Liver (tissue), 9 donors: ENCODE results near the gene ANKRD33. TPM values are rescaled to one million over a fixed set of nuclear protein-coding genes. Genes with fewer than 3 reads are reported as not detected.

Source experiments
- DNase-seq: peaks from one replicate; pipeline ENCODE4 v3.0.0-alpha.2; 2017; ENCODE audit warnings: low spot score
- H3K27ac ChIP-seq, 2 donors: one replicate each; pipeline ENCODE4 v1.7.0; 2013; ENCODE audit warnings: inconsistent platforms in 2 of 2, low read length in 2 of 2, control low read depth in 1 of 2, low read depth in 1 of 2, mild to moderate bottlenecking in 1 of 2
- H3K27me3 ChIP-seq, 4 donors: one replicate each; pipeline versions ENCODE4 v1.6.1 to v1.7.0; 2013; ENCODE audit warnings: low read length in 3 of 4, inconsistent platforms in 1 of 4, mild to moderate bottlenecking in 1 of 4, moderate library complexity in 1 of 4; ENCODE audit not compliant: control insufficient read depth in 4 of 4, insufficient read depth in 4 of 4
- H3K36me3 ChIP-seq, 4 donors: one replicate each; pipeline versions ENCODE4 v1.6.1 to v1.7.0; 2013; ENCODE audit warnings: low read length in 3 of 4, mild to moderate bottlenecking in 3 of 4, low read depth in 1 of 4, moderate library complexity in 1 of 4; ENCODE audit not compliant: control insufficient read depth in 4 of 4, insufficient read depth in 3 of 4
- H3K4me1 ChIP-seq, 4 donors: one replicate each; pipeline versions ENCODE4 v1.6.1 to v1.7.0; 2013; ENCODE audit warnings: low read length in 3 of 4, mild to moderate bottlenecking in 3 of 4, moderate library complexity in 1 of 4; ENCODE audit not compliant: control insufficient read depth in 4 of 4, insufficient read depth in 4 of 4
- H3K4me3 ChIP-seq, 3 donors: one replicate each; pipeline versions ENCODE4 v1.6.1 to v1.7.0; 2013; ENCODE audit warnings: low read length in 3 of 3, control low read depth in 1 of 3, low read depth in 1 of 3, mild to moderate bottlenecking in 1 of 3
- H3K9ac ChIP-seq, 2 donors: one replicate each; pipeline ENCODE4 v1.7.0; 2013; ENCODE audit warnings: low read length in 2 of 2, mild to moderate bottlenecking in 2 of 2, moderate library complexity in 2 of 2, control low read depth in 1 of 2, low read depth in 1 of 2
- H3K9me3 ChIP-seq, 4 donors: one replicate each; pipeline versions ENCODE4 v1.6.1 to v1.7.0; 2013; ENCODE audit warnings: low read length in 3 of 4; ENCODE audit not compliant: control insufficient read depth in 4 of 4
- FOXA1 ChIP-seq: IDR thresholded peaks from 2 replicates; pipeline ENCODE4 v1.6.1; 2016; ENCODE audit warnings: antibody characterized with exemption
- GABPA ChIP-seq, 2 donors: IDR thresholded peaks in 1 of 2; conservative IDR thresholded peaks in 1 of 2; 2 replicates each; pipeline ENCODE4 v1.6.1; 2016; ENCODE audit warnings: antibody characterized with exemption in 2 of 2, mild to moderate bottlenecking in 1 of 2, moderate library complexity in 1 of 2
- HNF4G ChIP-seq: IDR thresholded peaks from 2 replicates; pipeline ENCODE4 v1.6.1; 2016; ENCODE audit warnings: antibody characterized with exemption
- JUND ChIP-seq, 2 donors: IDR thresholded peaks; 2 replicates each; pipeline ENCODE4 v1.6.1; 2016; ENCODE audit warnings: antibody characterized with exemption in 2 of 2
- NR2F2 ChIP-seq: IDR thresholded peaks from 2 replicates; pipeline ENCODE4 v1.6.1; 2016; ENCODE audit warnings: antibody characterized with exemption
- RAD21 ChIP-seq, 2 donors: IDR thresholded peaks; 2 replicates each; pipeline ENCODE4 v1.6.1; 2016; ENCODE audit warnings: antibody characterized with exemption in 2 of 2, mild to moderate bottlenecking in 2 of 2
- REST ChIP-seq: IDR thresholded peaks from 2 replicates; pipeline ENCODE4 v1.6.1; 2016; ENCODE audit warnings: antibody characterized with exemption, mild to moderate bottlenecking
- RXRA ChIP-seq, 2 donors: IDR thresholded peaks; 2 replicates each; pipeline ENCODE4 v1.6.1; 2017 to 2018; ENCODE audit warnings: antibody characterized with exemption in 2 of 2, mild to moderate bottlenecking in 1 of 2
- SP1 ChIP-seq: IDR thresholded peaks from 2 replicates; pipeline ENCODE4 v1.6.1; 2018; ENCODE audit warnings: antibody characterized with exemption, mild to moderate bottlenecking
- TAF1 ChIP-seq: conservative IDR thresholded peaks from 2 replicates; pipeline ENCODE4 v1.6.1; 2016; ENCODE audit warnings: antibody characterized with exemption, mild to moderate bottlenecking
- WGBS: extraction: QIAGEN DNeasy Blood & Tissue Kit; methylation state at CpG from one replicate; pipeline ENCODE4 v1.1.7; 2013; 5-methylcytosine and 5-hydroxymethylcytosine counted together
- polyA plus RNA-seq, 2 donors: library from polyadenylated mRNA; stranded (reverse) in 1 of 2; unstranded in 1 of 2; fragments of 200-250 nt in 1 of 2; fragments of >200 nt in 1 of 2; fragmentation: Nextera tagmentation in 1 of 2; extraction: Ambion mirVana in 1 of 2; gene quantifications; one replicate each; pipeline versions ENCODE4 v1.2.1 to v1.2.3, GENCODE V29; 2013 to 2015
- total RNA-seq, 2 donors: library from RNA; depleted of rRNA; stranded (reverse); fragments of >200 nt; gene quantifications; one replicate each; pipeline ENCODE4 v1.2.3, GENCODE V29; 2014
- TF ChIP-seq, protein P1 (sequence below): IDR thresholded peaks from 2 replicates; pipeline ENCODE4 v1.6.1; 2016; ENCODE audit warnings: antibody characterized with exemption
- TF ChIP-seq, protein P2 (sequence below): IDR thresholded peaks from 2 replicates; pipeline ENCODE4 v1.6.1; 2016; ENCODE audit warnings: antibody characterized with exemption
- donor health status: healthy.
- donor health status: healthy.
- donor health status: healthy.
- donor health status: healthy.
- donor health status: healthy.

ANKRD33 gene
- total and polyA plus RNA-seq, 4 donors, result not detected

DNA sequence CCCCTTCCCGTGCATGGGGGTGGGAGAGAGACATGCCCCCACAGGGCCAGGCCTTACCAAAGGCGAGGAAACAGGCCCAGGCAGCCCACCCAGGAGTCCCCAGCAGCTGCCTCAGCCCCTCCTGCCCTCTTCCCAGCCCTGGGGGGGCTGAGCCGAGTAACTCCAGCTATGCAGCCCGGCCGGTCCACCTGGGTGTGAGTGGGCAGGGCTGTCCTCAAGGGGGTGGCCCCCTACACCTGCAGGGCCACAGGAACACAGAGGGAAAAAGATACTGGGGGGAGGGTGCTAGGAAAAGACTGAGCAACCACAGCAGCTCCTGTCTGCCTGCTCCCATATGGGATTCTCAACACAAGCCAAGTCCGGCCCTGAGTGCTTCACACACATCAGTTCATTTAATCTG, 46.9 kb upstream of the ANKRD33 start:
- no peaks in the 10 kb centered on the region for H3K36me3 ChIP-seq
- no peak overlapping the region for H3K4me3 ChIP-seq
- 94% methylated on average over 6 of the region's 6 CpGs for WGBS
- H3K4me1 ChIP-seq, result peaks cover 0 to 3% (median 0%) of the 10 kb centered on the region in 4 donors
- no peak for DNase-seq
- no peak overlapping the region for H3K9ac ChIP-seq
- H3K27ac ChIP-seq, result no peak overlapping the region
- H3K9me3 ChIP-seq, result no peaks in the 10 kb centered on the region
- peaks cover 0 to 7% (median 0%) of the 10 kb centered on the region in 4 donors for H3K27me3 ChIP-seq
- no peak for TF ChIP-seq REST
- TF ChIP-seq FOXA1, result no peak
- TF ChIP-seq RAD21 (IDR thresholded peaks at IDR 0.05), result no peak

DNA sequence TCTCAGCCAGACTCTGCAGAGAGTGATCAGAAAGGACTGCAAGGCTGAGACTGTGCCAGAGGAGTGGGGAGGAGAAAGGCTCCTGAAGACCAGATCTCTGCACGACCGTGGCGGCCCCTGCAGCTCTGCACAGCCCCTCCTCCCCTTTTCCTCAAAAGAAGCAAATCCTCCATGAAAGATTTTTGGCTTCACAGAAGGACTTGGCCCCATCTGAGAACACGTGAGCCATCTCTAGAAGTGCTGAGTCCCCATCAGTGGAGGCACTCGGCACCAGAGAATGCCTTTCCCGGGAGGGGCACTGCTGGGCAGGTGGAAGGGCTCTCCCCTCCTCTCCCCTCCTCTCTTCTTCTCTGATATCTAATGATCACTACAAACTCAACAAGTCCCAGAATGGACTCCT, 46.2 kb upstream of the ANKRD33 start:
- Histone ChIP-seq H3K9ac (no peak overlapping the region), H3K4me3 (no peak overlapping the region), H3K27ac (no peak overlapping the region), H3K4me1 (peaks cover 0 to 3% (median under 1%) of the 10 kb centered on the region in 4 donors), H3K27me3 (peaks cover 0 to 7% (median 0%) of the 10 kb centered on the region in 4 donors), H3K36me3 (no peaks in the 10 kb centered on the region), H3K9me3 (no peaks in the 10 kb centered on the region)
- no peak for DNase-seq
- 84% methylated on average over 6 of the region's 6 CpGs for WGBS
- TF ChIP-seq JUND (IDR thresholded peaks at IDR 0.05) (no peak), NR2F2 (no peak), HNF4G (no peak), FOXA1 (no peak), GABPA (IDR thresholded peaks at IDR 0.05 in 1 of 2, conservative IDR thresholded peaks at IDR 0.05 in 1 of 2) (no peak), REST (no peak), TAF1 (no peak), SP1 (no peak), RXRA (IDR thresholded peaks at IDR 0.05) (no peak), RAD21 (IDR thresholded peaks at IDR 0.05) (no peak)
- TF ChIP-seq, protein P1, sequence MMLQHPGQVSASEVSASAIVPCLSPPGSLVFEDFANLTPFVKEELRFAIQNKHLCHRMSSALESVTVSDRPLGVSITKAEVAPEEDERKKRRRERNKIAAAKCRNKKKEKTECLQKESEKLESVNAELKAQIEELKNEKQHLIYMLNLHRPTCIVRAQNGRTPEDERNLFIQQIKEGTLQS, result no peak

DNA sequence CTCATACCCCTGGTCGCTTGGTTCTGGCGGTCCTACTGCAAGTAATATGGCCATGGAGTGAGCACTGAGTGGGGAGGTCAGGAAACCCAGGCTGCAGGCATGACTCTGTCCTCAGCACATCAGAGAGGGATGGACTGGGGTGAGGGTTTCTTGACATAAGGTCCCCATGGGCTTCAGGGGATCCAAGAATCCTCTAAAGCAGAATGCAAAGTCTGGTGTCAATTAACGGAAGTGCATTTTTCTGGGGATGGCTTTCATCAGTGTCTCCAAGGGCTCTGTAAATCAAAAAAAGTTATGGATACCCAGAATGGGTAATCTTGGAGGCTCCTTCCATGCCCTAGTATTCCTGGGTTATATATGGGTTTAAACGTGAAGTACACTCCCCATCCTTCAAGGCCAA, 43.0 kb upstream of the ANKRD33 start:
- Histone ChIP-seq H3K4me3 (no peak overlapping the region), H3K36me3 (no peaks in the 10 kb centered on the region), H3K27ac (no peak overlapping the region), H3K9ac (no peak overlapping the region), H3K27me3 (peaks cover 0 to 7% (median 0%) of the 10 kb centered on the region in 4 donors), H3K4me1 (peaks cover 4 to 14% (median 11%) of the 10 kb centered on the region in 4 donors), H3K9me3 (no peaks in the 10 kb centered on the region)
- no peak for TF ChIP-seq FOXA1
- no peak for TF ChIP-seq RAD21 (IDR thresholded peaks at IDR 0.05)
- TF ChIP-seq, protein P2, sequence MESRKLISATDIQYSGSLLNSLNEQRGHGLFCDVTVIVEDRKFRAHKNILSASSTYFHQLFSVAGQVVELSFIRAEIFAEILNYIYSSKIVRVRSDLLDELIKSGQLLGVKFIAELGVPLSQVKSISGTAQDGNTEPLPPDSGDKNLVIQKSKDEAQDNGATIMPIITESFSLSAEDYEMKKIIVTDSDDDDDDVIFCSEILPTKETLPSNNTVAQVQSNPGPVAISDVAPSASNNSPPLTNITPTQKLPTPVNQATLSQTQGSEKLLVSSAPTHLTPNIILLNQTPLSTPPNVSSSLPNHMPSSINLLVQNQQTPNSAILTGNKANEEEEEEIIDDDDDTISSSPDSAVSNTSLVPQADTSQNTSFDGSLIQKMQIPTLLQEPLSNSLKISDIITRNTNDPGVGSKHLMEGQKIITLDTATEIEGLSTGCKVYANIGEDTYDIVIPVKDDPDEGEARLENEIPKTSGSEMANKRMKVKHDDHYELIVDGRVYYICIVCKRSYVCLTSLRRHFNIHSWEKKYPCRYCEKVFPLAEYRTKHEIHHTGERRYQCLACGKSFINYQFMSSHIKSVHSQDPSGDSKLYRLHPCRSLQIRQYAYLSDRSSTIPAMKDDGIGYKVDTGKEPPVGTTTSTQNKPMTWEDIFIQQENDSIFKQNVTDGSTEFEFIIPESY, result no peak
- no peak for TF ChIP-seq JUND (IDR thresholded peaks at IDR 0.05)
- no peak for TF ChIP-seq HNF4G
- 95% methylated on average over 4 of the region's 4 CpGs for WGBS
- DNase-seq, result no peak
